K562 (cell line): ENCODE measurements around the gene MAST3. TPM values are rescaled to one million over a fixed set of nuclear protein-coding genes. Genes with fewer than 3 reads are reported as not detected.

Experiments used
- ATAC-seq: fragments of 200-7000 bp; cut with Tn5 transposase; 3 replicates; pipeline ENCODE4 v1.9.1; 2020; ENCODE audit warnings: moderate library complexity
- BruUV-seq: library from RNA; stranded (reverse); fragments of 400-500 nt; replicated peaks from 2 replicates; lab custom pipeline; 2021; lab: Mats Ljungman, UMichigan
- CTCF ChIA-PET: fragments of 300-600 bp; formaldehyde crosslinking; extraction: SDS; loops from one replicate; lab custom pipeline; 2021; ENCODE audit warnings: low intra/inter-chr PET ratio; lab: Yijun Ruan, JAX
- POLR2A ChIA-PET: fragments of 300-600, 350-650 bp; sonication (Branson Sonifier 250); formaldehyde crosslinking; extraction: SDS; loops from one replicate; lab custom pipeline; 2021; ENCODE audit warnings: antibody characterized with exemption, inconsistent platforms; lab: Yijun Ruan, JAX
- DNase-seq, 4 experiments: peaks; one replicate each; pipeline versions ENCODE4 v3.0.0 to v3.0.0-alpha.2; 2011 to 2018; ENCODE audit warnings: low spot score in 3 of 4, mixed read lengths in 3 of 4; ENCODE audit errors: extremely low read depth in 1 of 4
- FAIRE-seq: peaks from 2 replicates; lab custom pipeline; 2011; peaks lifted over from hg19 to GRCh38; lab: Jason Lieb, UNC
- H2AFZ ChIP-seq: 2 replicates; pipeline ENCODE4 v1.6.0; 2011; ENCODE audit warnings: low read depth, low read length, control low read depth, inconsistent platforms
- H3K27ac ChIP-seq: fragments of 200-600 bp; 3 replicates; pipeline ENCODE4 v1.8.0; 2011; ENCODE audit warnings: low read depth, mild to moderate bottlenecking, control low read depth, inconsistent platforms, low read length, moderate library complexity, mixed read lengths; ENCODE audit errors: extremely low read depth
- H3K27me3 ChIP-seq, 2 experiments: fragments of 300-600 bp in 1 of 2; 2 replicates in 1 of 2; 3 replicates in 1 of 2; pipeline versions ENCODE4 v1.6.0 to v1.8.0; 2011; ENCODE audit warnings: inconsistent platforms in 2 of 2, low read length in 2 of 2, mild to moderate bottlenecking in 1 of 2, mixed read lengths in 1 of 2, moderate library complexity in 1 of 2; ENCODE audit not compliant: control insufficient read depth in 2 of 2, insufficient read depth in 2 of 2
- H3K36me3 ChIP-seq: fragments of 300-600 bp; 3 replicates; pipeline ENCODE4 v1.8.0; 2011; ENCODE audit warnings: mild to moderate bottlenecking, low read length, inconsistent platforms; ENCODE audit not compliant: control insufficient read depth, insufficient read depth
- H3K4me1 ChIP-seq, 2 experiments: fragments of 200-600 bp in 1 of 2; replicated peaks in 1 of 2; 2 replicates in 1 of 2; 3 replicates in 1 of 2; pipeline versions ENCODE4 v1.5.1 to v1.8.0; 2011; ENCODE audit warnings: inconsistent platforms in 2 of 2, low read length in 2 of 2, mild to moderate bottlenecking in 1 of 2, mixed read lengths in 1 of 2, moderate library complexity in 1 of 2; ENCODE audit not compliant: control insufficient read depth in 2 of 2, insufficient read depth in 2 of 2
- H3K4me2 ChIP-seq: 2 replicates; pipeline ENCODE4 v1.6.1; 2011; ENCODE audit warnings: low read length, control low read depth, inconsistent platforms, mixed read lengths; ENCODE audit not compliant: insufficient read depth
- H3K4me3 ChIP-seq: fragments of 200-600 bp; sonication (generic), shearing (Covaris generic); 2 replicates; pipeline ENCODE4 v1.5.1; 2016; ENCODE audit warnings: control low read depth, inconsistent platforms
- H3K79me2 ChIP-seq: fragments of 200-600 bp; 3 replicates; pipeline ENCODE4 v1.8.0; 2011; ENCODE audit warnings: low read length, inconsistent platforms; ENCODE audit not compliant: control insufficient read depth, insufficient read depth
- H3K9ac ChIP-seq, 2 experiments: 2 replicates each; pipeline versions ENCODE4 v1.6.0 to v1.6.1; 2011; ENCODE audit warnings: low read depth in 2 of 2, low read length in 2 of 2, control low read depth in 1 of 2, inconsistent platforms in 1 of 2, mild to moderate bottlenecking in 1 of 2, mixed read lengths in 1 of 2; ENCODE audit not compliant: insufficient read depth in 1 of 2
- H3K9me1 ChIP-seq: one replicate; pipeline ENCODE4 v1.6.0; 2011; ENCODE audit warnings: inconsistent platforms, mild to moderate bottlenecking, low read length, moderate library complexity; ENCODE audit not compliant: control insufficient read depth, insufficient read depth
- H3K9me3 ChIP-seq: replicated peaks from 2 replicates; pipeline ENCODE4 v1.5.1; 2011; ENCODE audit warnings: low read depth, low read length, inconsistent platforms; ENCODE audit not compliant: control insufficient read depth, insufficient read depth
- H4K20me1 ChIP-seq: replicated peaks from 2 replicates; pipeline ENCODE4 v1.6.1; 2011; ENCODE audit warnings: low read length, inconsistent platforms, mixed read lengths; ENCODE audit not compliant: control insufficient read depth, insufficient read depth
- ARID2 ChIP-seq: fragments of 450-650 bp; IDR thresholded peaks from 2 replicates; pipeline ENCODE4 v1.6.1; 2017; ENCODE audit warnings: antibody characterized with exemption, mild to moderate bottlenecking
- DEAF1 ChIP-seq: fragments of 450-650 bp; formaldehyde crosslinking; IDR thresholded peaks from 2 replicates; pipeline ENCODE4 v1.4.0; 2020; ENCODE audit warnings: mild to moderate bottlenecking, moderate library complexity
- GABPB2 ChIP-seq: fragments of 250-450 bp; sonication (Bioruptor Pico); conservative IDR thresholded peaks from 2 replicates; pipeline ENCODE4 v1.5.1; 2021; ENCODE audit warnings: mild to moderate bottlenecking
- HES1 ChIP-seq: fragments of 450-650 bp; IDR thresholded peaks from 2 replicates; pipeline ENCODE4 v1.6.1; 2016; ENCODE audit warnings: low read depth, mild to moderate bottlenecking, moderate library complexity
- HOXB6 ChIP-seq: fragments of 250-450 bp; sonication (Bioruptor Pico); IDR thresholded peaks from 2 replicates; pipeline ENCODE4 v1.5.1; 2022; ENCODE audit warnings: mild to moderate bottlenecking, borderline replicate concordance
- U2AF2 ChIP-seq: fragments of 200-400 bp; formaldehyde crosslinking; optimal IDR thresholded peaks from 2 replicates; pipeline ENCODE3; 2017; ENCODE audit warnings: low read depth, mild to moderate bottlenecking, low read length
- XRCC3 ChIP-seq: fragments of 450-650 bp; IDR thresholded peaks from 2 replicates; pipeline ENCODE4 v1.6.1; 2017; ENCODE audit warnings: mild to moderate bottlenecking, moderate library complexity
- WGBS: fragments of 100-300 bp; shearing (Covaris generic); methylation state at CpG from one replicate; pipeline ENCODE4 v1.1.6; 2016; ENCODE audit warnings: low coverage, mixed read lengths; ENCODE audit not compliant: insufficient coverage; ENCODE audit errors: missing lambda C conversion rate; 5-methylcytosine and 5-hydroxymethylcytosine counted together
- in situ Hi-C: fragments of 300-500 bp; cut with MboI; formaldehyde crosslinking; loops from 4 replicates; pipeline ENCODE4 v1.15.0; 2018; ENCODE audit warnings: inconsistent platforms, mixed read lengths
- intact Hi-C: fragments of 100-400 bp; cut with micrococcal nuclease; formaldehyde crosslinking; loops from 2 replicates; pipeline ENCODE4 v1.14.2; 2022
- polyA plus RNA-seq, 8 experiments: library from polyadenylated mRNA; depleted of rRNA in 4 of 8; stranded (reverse) in 5 of 8; unstranded in 3 of 8; fragments of >200 nt; fragmentation: Nextera tagmentation in 2 of 8; fragmentation: Illumina TruSeq in 1 of 8; extraction: Ambion mirVana in 2 of 8; extraction: Trizol in 1 of 8; gene quantifications; 2 replicates each; pipeline versions ENCODE4 v1.2.1 to v1.2.3, GENCODE V29; 2011 to 2014; ENCODE audit warnings: inconsistent platforms in 1 of 8, missing spikeins in 1 of 8
- total RNA-seq, 7 experiments: library from RNA; depleted of rRNA in 6 of 7; stranded (reverse); fragments of >200 nt in 6 of 7; fragmentation: Illumina TruSeq in 2 of 7; extraction: Trizol in 2 of 7; gene quantifications; 2 replicates each; pipeline versions ENCODE4 v1.2.1 to v1.2.3, GENCODE V29; 2011 to 2021; ENCODE audit warnings: low replicate concordance in 1 of 7
- TF ChIP-seq, protein P1 (sequence below), 2 experiments: IDR thresholded peaks; 2 replicates each; pipeline ENCODE4 v1.6.1; 2011; ENCODE audit warnings: borderline replicate concordance in 1 of 2, control low read depth in 1 of 2, low read depth in 1 of 2, low read length in 1 of 2, mild to moderate bottlenecking in 1 of 2, mixed read lengths in 1 of 2, moderate library complexity in 1 of 2; ENCODE audit not compliant: insufficient read depth in 1 of 2, insufficient read length in 1 of 2, poor library complexity in 1 of 2, severe bottlenecking in 1 of 2; ENCODE audit errors: extremely low read depth in 1 of 2

Gene MAST3
- total and polyA plus RNA-seq, 9 of the 15 experiments (the other 6 are each of a cell fraction or from before 2014, with no cell fraction given), result 0.94 to 9.9 (median 2.4) TPM

- intact Hi-C loops (loop anchor here (10.0 kb wide), 1 partner anchor 86 kb away; the partner anchor contains the start of gene PIK3R2), in situ Hi-C loops (no loop called here)
- 53% methylated on average over 4 of the region's 5 CpGs for WGBS
- BruUV-seq, result no TSS peak
- H3K4me1 ChIP-seq, result peaks cover 4 to 23% of the 10 kb centered on the region in 2 experiments; a peak in 4 of 5 replicates
- H3K9ac ChIP-seq, result no peak overlapping the region
- no peaks in the 10 kb centered on the region for H3K36me3 ChIP-seq
- TF ChIP-seq, protein P1, sequence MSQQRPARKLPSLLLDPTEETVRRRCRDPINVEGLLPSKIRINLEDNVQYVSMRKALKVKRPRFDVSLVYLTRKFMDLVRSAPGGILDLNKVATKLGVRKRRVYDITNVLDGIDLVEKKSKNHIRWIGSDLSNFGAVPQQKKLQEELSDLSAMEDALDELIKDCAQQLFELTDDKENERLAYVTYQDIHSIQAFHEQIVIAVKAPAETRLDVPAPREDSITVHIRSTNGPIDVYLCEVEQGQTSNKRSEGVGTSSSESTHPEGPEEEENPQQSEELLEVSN (IDR thresholded peaks at IDR 0.05; ENCODE audit: borderline replicate concordance in 1 of 2, extremely low read depth in 1 of 2, insufficient read depth in 1 of 2, insufficient read length in 1 of 2, low read depth in 1 of 2, low read length in 1 of 2, poor library complexity in 1 of 2, severe bottlenecking in 1 of 2), result no peak
- TF ChIP-seq GABPB2 (CRISPR knock-in tag) (no peak), U2AF2 (no peak), XRCC3 (no peak), HES1 (no peak), HOXB6 (CRISPR knock-in tag) (no peak), DEAF1 (no peak), ARID2 (no peak)
- H3K27me3 ChIP-seq, result peaks cover 3 to 12% of the 10 kb centered on the region in 2 experiments; a peak in 1 of 5 replicates
- H3K9me1 ChIP-seq, result no peaks in the 10 kb centered on the region
- no peak overlapping the region for H3K4me2 ChIP-seq
- DNase-seq (no peak), ATAC-seq (no peak), FAIRE-seq (no peak)
- H2AFZ ChIP-seq, result no peak overlapping the region
- no peaks in the 10 kb centered on the region for H4K20me1 ChIP-seq
- no peak overlapping the region for H3K27ac ChIP-seq
- ChIA-PET CTCF (no interaction called here), POLR2A (interaction anchor here (1.0 kb wide), 1 partner anchor 18 kb away, joined by 3 read pairs; the partner anchor contains the start of gene IL12RB1)
- no peak overlapping the region for H3K4me3 ChIP-seq
- no peaks in the 10 kb centered on the region for H3K79me2 ChIP-seq
- no peaks in the 10 kb centered on the region for H3K9me3 ChIP-seq
Observed at GRCh38 chr19:18068395-18068794, 29.2 kb upstream of the MAST3 start.
